NT2/D1 (cell line): ENCODE measurements around the gene ADNP.

Source experiments
- SUZ12 ChIP-seq: IDR thresholded peaks from 2 replicates; pipeline ENCODE4 v1.6.1; 2011; ENCODE audit not compliant: insufficient read length, insufficient read depth; ENCODE audit errors: extremely low read depth
- YY1 ChIP-seq: IDR thresholded peaks from 2 replicates; pipeline ENCODE4 v1.6.1; 2011; ENCODE audit not compliant: insufficient read length, insufficient read depth
- ZNF274 ChIP-seq: IDR thresholded peaks from 2 replicates; pipeline ENCODE4 v1.6.1; 2011; ENCODE audit warnings: mild to moderate bottlenecking, low read depth, low read length

DNA sequence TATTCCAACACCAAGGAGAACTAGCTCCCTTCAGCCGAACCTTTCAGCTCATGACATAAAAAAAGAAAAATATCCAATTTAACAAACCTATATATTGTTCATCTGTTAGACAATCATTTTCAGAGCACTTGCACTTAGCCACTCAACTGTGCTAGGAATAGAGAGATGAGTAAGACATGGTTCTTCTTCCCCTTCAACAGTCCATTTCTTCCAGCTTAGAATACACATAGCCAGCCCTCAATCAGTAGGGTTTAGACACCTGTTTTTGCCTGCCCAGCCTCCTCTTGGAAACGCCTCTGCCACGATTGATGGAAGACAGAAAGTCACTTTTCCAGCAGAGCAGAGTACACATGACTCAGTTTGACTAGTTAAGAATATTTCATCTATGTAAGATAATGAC, 21.8 kb downstream of the ADNP start:
- TF ChIP-seq ZNF274 = no peak
- no peak for TF ChIP-seq SUZ12
- TF ChIP-seq YY1 = no peak
